Measurements from ENCODE around the gene GNAT2.
"Not testable (repeated sequence)": the region's sequence is repeated elsewhere in the genome, so short reads cannot be mapped to it uniquely, and the experiment has no call there.

GNAT2 gene

GRCh38 chr1:109619576-109620400 is at the start of gene GNAT2, which contains the start of gene AMPD2:
GNAT2 (minus strand) TSS chr1:109619616; CDS start chr1:109612870, 6,746 bp downstream.
AMPD2 (plus strand) TSS chr1:109619837; CDS start chr1:109621176, 1,339 bp downstream.
- DNase-seq = peak; percentile 79
- TF ChIP-seq, protein P1, sequence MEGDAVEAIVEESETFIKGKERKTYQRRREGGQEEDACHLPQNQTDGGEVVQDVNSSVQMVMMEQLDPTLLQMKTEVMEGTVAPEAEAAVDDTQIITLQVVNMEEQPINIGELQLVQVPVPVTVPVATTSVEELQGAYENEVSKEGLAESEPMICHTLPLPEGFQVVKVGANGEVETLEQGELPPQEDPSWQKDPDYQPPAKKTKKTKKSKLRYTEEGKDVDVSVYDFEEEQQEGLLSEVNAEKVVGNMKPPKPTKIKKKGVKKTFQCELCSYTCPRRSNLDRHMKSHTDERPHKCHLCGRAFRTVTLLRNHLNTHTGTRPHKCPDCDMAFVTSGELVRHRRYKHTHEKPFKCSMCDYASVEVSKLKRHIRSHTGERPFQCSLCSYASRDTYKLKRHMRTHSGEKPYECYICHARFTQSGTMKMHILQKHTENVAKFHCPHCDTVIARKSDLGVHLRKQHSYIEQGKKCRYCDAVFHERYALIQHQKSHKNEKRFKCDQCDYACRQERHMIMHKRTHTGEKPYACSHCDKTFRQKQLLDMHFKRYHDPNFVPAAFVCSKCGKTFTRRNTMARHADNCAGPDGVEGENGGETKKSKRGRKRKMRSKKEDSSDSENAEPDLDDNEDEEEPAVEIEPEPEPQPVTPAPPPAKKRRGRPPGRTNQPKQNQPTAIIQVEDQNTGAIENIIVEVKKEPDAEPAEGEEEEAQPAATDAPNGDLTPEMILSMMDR (IDR thresholded peaks at IDR 0.05; ENCODE audit: low read depth, low read length, missing control alignments) = no peak
- Histone ChIP-seq H3K4me3 (ENCODE audit: low read depth, low read length) (peak within 1 kb of the TSS; percentile 75), H3K27me3 (replicated peaks) (no peaks in the 10 kb centered on the region), H3K27ac (peak within 1 kb of the TSS; percentile 90), H3K36me3 (replicated peaks) (no peaks in the 10 kb centered on the region)
- in situ Hi-C loops (cut with HindIII; ENCODE audit: low pct_ligation_motif_present, low sequenced_read_pairs) = no loop called here

- H3K27ac ChIP-seq = no peak overlapping the region
- H3K27me3 ChIP-seq (replicated peaks) = no peaks in the 10 kb centered on the region
- H3K4me3 ChIP-seq (ENCODE audit: low read depth, low read length) = peak overlapping the region; percentile 55
- TF ChIP-seq, protein P1 (IDR thresholded peaks at IDR 0.05; ENCODE audit: low read depth, low read length, missing control alignments) = no peak
- no peak for DNase-seq
- in situ Hi-C loops (cut with HindIII; ENCODE audit: low pct_ligation_motif_present, low sequenced_read_pairs) = no loop called here
- H3K36me3 ChIP-seq (replicated peaks) = no peaks in the 10 kb centered on the region
These were observed 48.8 kb upstream of the GNAT2 start for GRCh38 chr1:109668123-109668775.

DNA sequence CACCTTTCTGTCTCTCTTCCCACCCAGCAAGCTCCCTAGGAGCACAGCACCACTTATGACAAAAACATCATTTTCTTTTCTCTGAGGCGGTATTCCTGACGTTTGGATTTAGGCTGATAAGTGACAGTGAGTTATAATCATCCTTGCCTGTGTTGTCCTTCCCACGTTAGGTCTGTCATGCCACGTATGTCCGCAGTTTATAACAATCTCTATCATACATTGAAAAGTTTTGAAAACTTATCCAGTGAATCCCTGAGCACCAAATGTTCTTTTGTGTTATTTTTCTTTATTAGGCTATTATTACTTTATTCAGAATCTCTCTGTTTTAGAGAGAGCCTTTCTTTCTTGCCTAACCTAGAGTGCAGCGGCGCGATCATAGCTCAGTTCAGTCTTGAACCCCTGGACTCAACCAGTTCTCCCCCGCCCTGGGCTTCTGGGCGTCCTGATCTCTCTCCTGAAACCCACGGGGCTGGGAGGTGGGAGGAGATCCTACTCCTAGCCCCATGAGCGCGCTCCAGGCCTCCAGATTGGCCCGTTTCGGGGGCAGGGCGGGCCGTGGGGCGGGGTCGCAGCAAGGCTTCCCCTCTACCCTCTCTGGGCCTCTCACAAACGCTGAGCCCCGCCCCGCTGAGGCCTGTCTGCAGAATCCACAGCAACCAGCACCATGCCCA is 48.2 kb upstream of the GNAT2 start, which contains the start of gene GSTM2:
Gene GSTM2 (plus strand): TSS at position 606 of the 671 bp plus-strand sequence. CDS start 59 bp downstream, at position 665.
- peak; percentile 81 for DNase-seq
- Histone ChIP-seq H3K36me3 (replicated peaks) (no peaks in the 10 kb centered on the region), H3K27me3 (replicated peaks) (no peaks in the 10 kb centered on the region), H3K27ac (no peak within 1 kb of the TSS), H3K4me3 (ENCODE audit: low read depth, low read length) (peak within 1 kb of the TSS; percentile 55)
- TF ChIP-seq, protein P1 (IDR thresholded peaks at IDR 0.05; ENCODE audit: low read depth, low read length, missing control alignments) = no peak
- in situ Hi-C loops (cut with HindIII; ENCODE audit: low pct_ligation_motif_present, low sequenced_read_pairs) = no loop called here

DNA sequence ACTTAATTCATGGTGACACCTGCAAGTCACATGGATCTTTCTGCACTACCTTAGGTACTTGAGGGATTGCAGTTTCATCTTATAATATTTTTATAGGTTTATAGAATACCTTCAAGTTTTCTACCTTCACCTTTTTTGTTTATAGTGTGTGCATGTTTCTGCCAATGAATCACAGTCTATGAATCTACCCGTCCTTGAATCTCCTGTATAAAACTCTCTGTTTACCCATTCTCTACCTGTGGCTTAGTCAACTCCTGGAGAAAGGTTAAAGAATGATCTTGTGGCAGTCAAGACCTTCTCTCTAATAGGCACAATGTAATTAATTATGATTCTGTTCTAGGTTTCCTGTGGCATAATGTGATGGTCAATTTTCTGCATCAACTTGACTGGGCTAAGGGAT is 45.3 kb upstream of the GNAT2 start:
- in situ Hi-C loops (cut with HindIII; ENCODE audit: low pct_ligation_motif_present, low sequenced_read_pairs) = no loop called here
- TF ChIP-seq, protein P1 (IDR thresholded peaks at IDR 0.05; ENCODE audit: low read depth, low read length, missing control alignments) = no peak
- H3K4me3 ChIP-seq (ENCODE audit: low read depth, low read length) = no peak overlapping the region
- no peak for DNase-seq
- no peaks in the 10 kb centered on the region for H3K27me3 ChIP-seq (replicated peaks)
- no peaks in the 10 kb centered on the region for H3K36me3 ChIP-seq (replicated peaks)
- no peak overlapping the region for H3K27ac ChIP-seq

GRCh38 chr1:109661391-109661790 is 42.0 kb upstream of the GNAT2 start:
- H3K36me3 ChIP-seq (replicated peaks) = no peaks in the 10 kb centered on the region
- no peaks in the 10 kb centered on the region for H3K27me3 ChIP-seq (replicated peaks)
- TF ChIP-seq, protein P1 (IDR thresholded peaks at IDR 0.05; ENCODE audit: low read depth, low read length, missing control alignments) = no peak
- in situ Hi-C loops (cut with HindIII; ENCODE audit: low pct_ligation_motif_present, low sequenced_read_pairs) = no loop called here
- H3K4me3 ChIP-seq (ENCODE audit: low read depth, low read length) = no peak overlapping the region
- no peak overlapping the region for H3K27ac ChIP-seq
- DNase-seq = no peak

DNA sequence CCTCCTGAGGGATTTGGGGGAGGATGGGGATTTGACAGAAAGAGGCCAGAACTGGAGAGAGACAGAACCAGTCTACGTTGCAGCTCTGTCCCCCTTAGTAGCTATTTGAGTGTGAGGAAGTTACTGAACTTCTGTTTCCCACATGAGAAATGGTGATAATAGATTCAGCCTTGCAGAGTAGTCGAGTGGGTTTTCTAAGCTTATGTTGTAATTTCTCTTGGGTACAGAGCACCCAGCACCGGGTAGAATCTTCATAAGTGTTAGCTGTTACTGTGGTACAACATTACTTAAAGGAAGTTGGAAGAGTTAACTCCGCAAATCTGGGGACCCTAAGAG is 41.2 kb upstream of the GNAT2 start:
- DNase-seq; H3K4me3 ChIP-seq (ENCODE audit: low read depth, low read length); H3K36me3 ChIP-seq (replicated peaks); H3K27ac ChIP-seq; in situ Hi-C loops (cut with HindIII; ENCODE audit: low pct_ligation_motif_present, low sequenced_read_pairs); H3K27me3 ChIP-seq (replicated peaks): not testable (repeated sequence)
